Measurements from ENCODE around the gene ZNF790. TPM values are rescaled to one million over a fixed set of nuclear protein-coding genes. Genes with fewer than 3 reads are reported as not detected.

Gene ZNF790
- 1 to 10 TPM; 4.3 to 7.2 (median 6.1) TPM for total RNA-seq

DNA sequence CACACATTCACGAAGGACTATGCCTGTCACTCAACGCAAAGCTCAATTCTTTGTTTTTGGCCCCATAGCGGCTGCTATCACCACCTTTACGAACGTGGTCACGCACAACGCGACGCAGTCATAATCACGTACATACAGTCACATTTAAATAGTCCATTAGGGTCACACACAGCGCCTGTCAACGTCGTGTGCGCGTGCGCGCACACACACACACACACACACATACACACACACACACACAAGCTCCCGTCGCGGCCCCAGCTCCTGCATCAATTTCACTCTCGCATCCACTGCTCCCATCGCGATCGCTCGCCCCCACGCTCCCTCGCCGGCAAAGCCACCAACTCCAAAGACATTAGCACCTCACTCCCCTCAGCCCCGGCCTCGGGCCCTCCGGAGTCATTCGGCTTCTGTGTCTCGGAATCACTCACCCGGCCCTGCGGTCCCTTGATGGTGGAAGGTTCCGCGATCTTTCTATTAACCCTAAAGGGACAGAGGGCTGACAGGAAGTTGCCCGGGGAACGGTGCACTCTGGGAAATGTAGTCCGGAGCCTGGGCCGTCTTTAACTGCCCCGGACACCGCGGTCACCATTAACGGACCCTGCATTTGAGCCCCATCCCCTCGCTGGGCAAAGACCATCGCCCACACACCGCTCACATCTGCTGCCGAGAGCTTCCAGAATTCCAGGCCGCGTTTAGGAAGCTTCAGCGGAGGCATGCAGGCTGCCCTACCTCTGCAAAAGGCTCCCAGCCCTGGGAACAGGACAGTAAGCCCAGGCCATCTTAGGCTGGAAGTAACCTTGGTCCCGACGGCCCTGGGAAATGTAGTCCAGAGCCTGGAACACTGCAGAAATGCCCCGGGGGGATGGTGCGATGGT is at the start of gene ZNF790:
Gene ZNF790, minus strand, starts transcription at position 482 of the 878 bp plus-strand sequence. CDS start 12,768 bp downstream, outside the sequence.
- TF ChIP-seq, protein P1, sequence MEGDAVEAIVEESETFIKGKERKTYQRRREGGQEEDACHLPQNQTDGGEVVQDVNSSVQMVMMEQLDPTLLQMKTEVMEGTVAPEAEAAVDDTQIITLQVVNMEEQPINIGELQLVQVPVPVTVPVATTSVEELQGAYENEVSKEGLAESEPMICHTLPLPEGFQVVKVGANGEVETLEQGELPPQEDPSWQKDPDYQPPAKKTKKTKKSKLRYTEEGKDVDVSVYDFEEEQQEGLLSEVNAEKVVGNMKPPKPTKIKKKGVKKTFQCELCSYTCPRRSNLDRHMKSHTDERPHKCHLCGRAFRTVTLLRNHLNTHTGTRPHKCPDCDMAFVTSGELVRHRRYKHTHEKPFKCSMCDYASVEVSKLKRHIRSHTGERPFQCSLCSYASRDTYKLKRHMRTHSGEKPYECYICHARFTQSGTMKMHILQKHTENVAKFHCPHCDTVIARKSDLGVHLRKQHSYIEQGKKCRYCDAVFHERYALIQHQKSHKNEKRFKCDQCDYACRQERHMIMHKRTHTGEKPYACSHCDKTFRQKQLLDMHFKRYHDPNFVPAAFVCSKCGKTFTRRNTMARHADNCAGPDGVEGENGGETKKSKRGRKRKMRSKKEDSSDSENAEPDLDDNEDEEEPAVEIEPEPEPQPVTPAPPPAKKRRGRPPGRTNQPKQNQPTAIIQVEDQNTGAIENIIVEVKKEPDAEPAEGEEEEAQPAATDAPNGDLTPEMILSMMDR (IDR thresholded peaks at IDR 0.05; ENCODE audit: low read depth): no peak

DNA sequence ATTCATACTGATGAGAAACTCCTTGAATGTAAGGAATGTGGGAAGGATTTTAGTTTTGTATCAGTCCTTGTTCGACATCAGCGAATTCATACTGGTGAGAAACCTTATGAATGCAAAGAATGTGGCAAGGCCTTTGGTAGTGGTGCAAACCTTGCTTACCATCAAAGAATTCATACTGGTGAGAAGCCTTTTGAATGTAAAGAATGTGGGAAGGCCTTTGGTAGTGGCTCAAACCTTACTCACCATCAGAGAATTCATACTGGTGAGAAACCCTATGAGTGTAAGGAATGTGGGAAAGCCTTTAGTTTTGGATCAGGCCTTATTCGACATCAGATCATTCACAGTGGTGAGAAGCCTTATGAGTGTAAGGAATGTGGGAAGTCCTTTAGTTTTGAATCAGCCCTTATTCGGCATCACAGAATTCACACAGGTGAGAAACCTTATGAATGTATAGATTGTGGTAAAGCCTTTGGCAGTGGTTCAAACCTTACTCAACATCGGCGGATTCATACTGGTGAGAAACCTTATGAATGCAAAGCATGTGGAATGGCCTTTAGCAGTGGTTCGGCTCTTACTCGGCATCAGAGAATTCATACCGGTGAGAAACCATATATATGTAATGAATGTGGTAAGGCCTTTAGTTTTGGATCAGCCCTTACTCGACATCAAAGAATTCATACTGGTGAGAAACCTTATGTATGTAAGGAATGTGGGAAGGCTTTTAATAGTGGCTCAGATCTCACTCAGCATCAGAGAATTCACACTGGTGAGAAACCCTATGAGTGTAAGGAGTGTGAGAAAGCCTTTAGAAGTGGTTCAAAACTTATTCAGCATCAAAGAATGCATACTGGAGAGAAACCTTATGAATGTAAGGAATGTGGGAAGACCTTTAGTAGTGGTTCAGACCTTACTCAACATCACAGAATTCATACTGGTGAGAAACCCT is 39.1 kb upstream of the ZNF790 start:
- TF ChIP-seq, protein P1 (IDR thresholded peaks at IDR 0.05; ENCODE audit: low read depth): no peak

DNA sequence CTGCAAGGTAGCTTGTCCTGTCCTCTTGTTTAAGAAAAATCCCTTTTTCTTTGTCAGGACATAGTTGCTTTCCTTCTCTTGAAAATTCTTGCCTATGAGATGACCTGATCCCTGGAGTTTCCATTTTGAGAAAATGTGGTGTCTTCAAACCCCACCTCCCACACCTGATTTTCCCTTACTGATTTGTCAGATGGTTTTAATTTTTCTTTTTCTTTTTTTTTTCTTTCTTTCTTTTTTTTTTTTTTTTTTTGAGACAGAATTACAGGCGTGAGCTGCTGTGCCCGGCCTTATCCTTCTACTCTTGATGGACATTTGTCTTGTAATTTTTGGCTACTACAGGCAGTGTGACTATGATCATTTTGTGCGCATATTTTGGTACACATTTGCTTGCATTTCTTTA is 13.7 kb upstream of the ZNF790 start:
- TF ChIP-seq, protein P1 (IDR thresholded peaks at IDR 0.05; ENCODE audit: low read depth): no peak

DNA sequence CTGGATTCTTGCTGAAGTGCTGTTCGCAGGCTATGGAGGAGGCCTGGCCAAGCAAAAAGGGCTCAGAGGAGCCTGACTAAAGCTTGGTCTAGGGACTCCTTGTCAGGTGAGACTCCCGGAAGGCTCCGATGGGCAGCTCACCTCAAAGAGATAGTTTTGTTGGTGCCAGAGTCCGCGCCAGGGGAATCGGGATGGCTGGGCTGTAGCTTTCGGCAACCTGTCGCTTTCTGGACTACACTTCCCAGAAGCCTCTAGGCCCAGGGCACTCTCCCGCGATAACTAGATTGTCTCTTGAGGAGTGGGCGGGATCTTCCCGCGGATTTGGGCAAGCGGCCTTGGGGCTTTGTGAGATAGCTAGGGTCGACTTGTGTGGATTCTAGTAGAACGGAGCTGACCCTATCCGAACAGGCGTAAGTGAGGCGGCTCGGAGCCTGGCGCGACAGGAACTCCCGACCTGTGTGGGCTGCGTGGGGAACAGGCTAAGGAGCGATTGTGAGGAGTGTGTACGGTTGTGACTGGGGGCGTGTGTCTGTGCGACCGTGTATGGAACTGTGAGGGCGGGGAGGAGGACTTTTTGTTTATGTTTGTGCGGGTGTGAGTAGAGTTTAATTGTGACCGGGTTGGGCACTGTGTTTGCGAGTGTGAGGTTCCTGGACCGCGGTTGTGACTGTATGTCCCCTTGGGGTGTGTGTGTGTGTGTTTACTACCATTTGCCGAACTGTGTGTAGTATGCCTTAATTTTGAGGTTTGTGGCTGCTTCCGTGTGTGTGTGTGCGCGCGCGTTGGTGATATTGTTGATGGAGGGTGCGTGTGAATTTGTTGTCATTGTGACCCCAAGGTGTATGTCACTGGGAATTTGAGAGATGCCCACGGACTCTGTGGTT is 12.6 kb upstream of the ZNF790 start, which contains the start of gene ZNF345:
Gene ZNF345, plus strand, starts transcription at position 318 of the 884 bp plus-strand sequence. CDS start 25,955 bp downstream, outside the sequence.
- TF ChIP-seq, protein P1 (IDR thresholded peaks at IDR 0.05; ENCODE audit: low read depth): no peak

DNA sequence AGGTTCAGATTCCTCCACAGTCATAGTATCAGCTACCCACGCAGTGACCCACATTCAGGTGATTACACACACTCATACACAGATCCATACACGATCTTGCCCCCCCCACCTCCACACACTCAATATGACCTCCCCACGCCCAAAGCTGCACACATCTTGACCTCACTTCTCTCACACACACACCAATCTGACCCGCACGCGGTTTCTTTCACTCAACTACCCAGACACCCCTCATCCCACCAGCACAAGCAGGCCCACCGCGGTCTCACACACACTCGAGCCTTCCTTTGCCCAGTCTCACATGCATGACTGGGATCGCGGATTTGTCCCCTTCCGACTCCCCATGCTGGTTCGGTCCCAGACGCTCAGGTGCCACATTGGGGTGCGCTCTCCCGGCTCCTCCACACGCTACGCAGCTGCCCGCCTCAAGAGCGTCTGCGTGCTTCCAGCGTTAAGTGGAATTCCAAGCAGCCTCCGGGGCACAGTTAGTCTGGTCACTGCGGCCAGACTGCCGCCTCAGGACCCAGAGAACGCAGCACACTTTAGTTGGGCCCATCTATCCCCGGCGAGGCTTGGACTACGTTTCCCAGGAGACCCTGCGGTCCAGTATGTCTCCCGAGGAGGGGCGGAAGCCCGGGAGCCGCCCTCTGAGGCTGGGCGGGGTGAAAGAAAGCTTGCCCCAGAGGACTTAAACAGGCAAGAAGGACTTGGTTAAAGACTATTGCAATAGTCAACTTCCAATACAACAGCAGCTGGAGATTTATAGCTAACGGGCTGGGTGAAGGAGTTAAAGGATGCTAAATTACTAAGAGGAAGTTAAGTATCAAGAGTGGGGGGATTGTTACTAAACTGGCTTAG is 11.7 kb upstream of the ZNF790 start:
- TF ChIP-seq, protein P1 (IDR thresholded peaks at IDR 0.05; ENCODE audit: low read depth): no peak

DNA sequence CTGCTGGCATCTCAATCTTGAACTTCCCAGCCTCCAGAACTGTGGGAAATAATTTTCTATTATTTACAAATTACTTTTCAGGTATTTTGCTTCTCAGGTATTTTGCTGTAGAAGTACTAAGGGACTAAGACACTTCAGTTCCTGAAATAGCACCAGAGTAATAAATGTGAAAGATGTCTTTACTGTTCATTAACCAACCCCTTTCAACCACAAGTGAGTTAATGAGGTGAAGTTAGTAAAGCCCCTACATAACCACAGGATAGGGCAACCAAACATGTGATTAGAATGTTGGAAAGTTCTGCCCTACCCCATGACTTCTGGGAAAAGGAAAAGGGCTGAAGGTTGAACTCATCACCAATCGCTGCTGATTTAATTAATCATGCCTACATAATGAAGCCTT is 9.8 kb upstream of the ZNF790 start:
- TF ChIP-seq, protein P1 (IDR thresholded peaks at IDR 0.05; ENCODE audit: low read depth): no peak
